ENCODE results near the gene RSPRY1.

The RSPRY1 gene

GRCh38 chr16:57143149-57143921 is 42.8 kb upstream of the RSPRY1 start:
- TF ChIP-seq CTCF (conservative IDR thresholded peaks at IDR 0.05): no peak
- H3K27ac ChIP-seq: no peak overlapping the region

GRCh38 chr16:57144027-57144426 is 42.1 kb upstream of the RSPRY1 start:
- no peak overlapping the region for H3K27ac ChIP-seq
- no peak for TF ChIP-seq CTCF (conservative IDR thresholded peaks at IDR 0.05)

GRCh38 chr16:57145046-57146021 is 40.8 kb upstream of the RSPRY1 start:
- no peak for TF ChIP-seq CTCF (conservative IDR thresholded peaks at IDR 0.05)
- no peak overlapping the region for H3K27ac ChIP-seq

GRCh38 chr16:57146040-57146647 is 40.0 kb upstream of the RSPRY1 start:
- peak overlapping the region; percentile 72 for H3K27ac ChIP-seq
- TF ChIP-seq CTCF (conservative IDR thresholded peaks at IDR 0.05): no peak

GRCh38 chr16:57146735-57147134 is 39.4 kb upstream of the RSPRY1 start:
- peak overlapping the region; percentile 72 for H3K27ac ChIP-seq

GRCh38 chr16:57147381-57148221 is 38.5 kb upstream of the RSPRY1 start:
- peak overlapping the region; percentile 72 for H3K27ac ChIP-seq
- TF ChIP-seq CTCF (conservative IDR thresholded peaks at IDR 0.05): no peak

More at GRCh38 chr16:57146735-57147134, 39.4 kb upstream of the RSPRY1 start:
- TF ChIP-seq CTCF (conservative IDR thresholded peaks at IDR 0.05): no peak

Measured in VCaP (cell line).